ENCODE measurements around the gene TRIM67. TPM values are rescaled to one million over a fixed set of nuclear protein-coding genes. Genes with fewer than 3 reads are reported as not detected.
A peak's percentile ranks its signal among the peaks of the same experiment; 100 is the strongest.

The TRIM67 gene
- total and polyA plus RNA-seq, 9 of the 15 experiments (the other 6 are each of a cell fraction or from before 2014, with no cell fraction given), result 0.04 to 0.60 (median 0.31) TPM

DNA sequence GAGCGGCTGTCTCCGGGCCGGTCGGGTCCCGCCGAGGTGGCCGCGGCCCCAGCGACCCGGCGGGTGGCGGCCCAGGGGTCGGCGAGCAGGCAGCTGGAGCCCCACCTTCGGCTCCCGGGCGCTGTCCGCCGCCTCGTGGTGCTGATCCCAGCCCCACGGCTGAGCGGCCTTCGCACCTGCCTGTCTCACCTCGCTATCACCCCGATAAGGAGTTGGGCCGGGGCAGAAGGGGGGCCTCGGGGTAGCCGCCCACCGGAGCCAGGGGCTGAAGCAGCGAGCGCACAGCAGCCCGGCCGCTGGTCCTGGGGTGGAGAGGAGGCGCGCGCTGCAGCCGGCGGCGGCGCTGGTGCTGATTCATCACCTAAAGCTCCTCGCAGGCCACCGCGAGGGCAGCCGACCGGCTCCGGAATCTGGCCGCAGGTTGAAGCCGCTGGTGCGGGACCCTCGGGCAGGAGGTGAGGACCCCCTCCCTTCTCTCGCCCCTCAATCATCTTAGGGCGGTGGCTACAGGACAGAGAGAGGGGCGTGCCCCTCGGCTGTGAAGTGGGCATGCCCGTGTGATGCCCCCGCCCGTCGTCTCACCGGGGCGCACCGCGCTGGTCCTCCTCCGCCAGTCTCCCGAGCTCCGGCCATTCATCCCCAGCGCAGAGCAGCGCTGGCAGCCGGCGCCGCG is 575 bp downstream of the TRIM67 start (continued):
- TF ChIP-seq DEAF1 (CRISPR knock-in tag; IDR thresholded peaks at IDR 0.05), result no peak
- no peak; the same call in 1 of the 2 replicates for TF ChIP-seq ZNF143 (CRISPR knock-in tag; IDR thresholded peaks at IDR 0.05)
- no peak for TF ChIP-seq MTA1 (IDR thresholded peaks at IDR 0.05; ENCODE audit: borderline replicate concordance)
- TF ChIP-seq POLR2H (tag; IDR thresholded peaks at IDR 0.05; ENCODE audit: low read depth), result no peak
- no peak for TF ChIP-seq ZFP30 (CRISPR knock-in tag; IDR thresholded peaks at IDR 0.05; ENCODE audit: borderline replicate concordance)
- no peak for TF ChIP-seq POLR2A (conservative IDR thresholded peaks at IDR 0.05)
- TF ChIP-seq ZNF263 (CRISPR knock-in tag; IDR thresholded peaks at IDR 0.05; ENCODE audit: borderline replicate concordance), result peak; percentile 69; the same call in 1 of the 2 replicates
- no peak for TF ChIP-seq E2F3 (CRISPR knock-in tag; IDR thresholded peaks at IDR 0.05)
- TF ChIP-seq ZBTB12 (CRISPR knock-in tag; IDR thresholded peaks at IDR 0.05), result no peak
- TF ChIP-seq BHLHE40 (IDR thresholded peaks at IDR 0.05; ENCODE audit: low read length), result no peak
- no peak for TF ChIP-seq NUFIP1 (IDR thresholded peaks at IDR 0.05; ENCODE audit: partially characterized antibody)
- TF ChIP-seq, protein P1, sequence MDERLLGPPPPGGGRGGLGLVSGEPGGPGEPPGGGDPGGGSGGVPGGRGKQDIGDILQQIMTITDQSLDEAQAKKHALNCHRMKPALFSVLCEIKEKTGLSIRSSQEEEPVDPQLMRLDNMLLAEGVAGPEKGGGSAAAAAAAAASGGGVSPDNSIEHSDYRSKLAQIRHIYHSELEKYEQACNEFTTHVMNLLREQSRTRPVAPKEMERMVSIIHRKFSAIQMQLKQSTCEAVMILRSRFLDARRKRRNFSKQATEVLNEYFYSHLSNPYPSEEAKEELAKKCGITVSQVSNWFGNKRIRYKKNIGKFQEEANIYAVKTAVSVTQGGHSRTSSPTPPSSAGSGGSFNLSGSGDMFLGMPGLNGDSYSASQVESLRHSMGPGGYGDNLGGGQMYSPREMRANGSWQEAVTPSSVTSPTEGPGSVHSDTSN (CRISPR knock-in tag; IDR thresholded peaks at IDR 0.05; ENCODE audit: low read depth), result no peak
- TF ChIP-seq, protein P1 (tag; conservative IDR thresholded peaks at IDR 0.05; ENCODE audit: low read depth), result no peak
- no peak for TF ChIP-seq MECOM (CRISPR knock-in tag; IDR thresholded peaks at IDR 0.05)
- TF ChIP-seq POLR2AphosphoS2 (IDR thresholded peaks at IDR 0.05; ENCODE audit: low read length), result no peak
- TF ChIP-seq DMBX1 (CRISPR knock-in tag; IDR thresholded peaks at IDR 0.05; ENCODE audit: borderline replicate concordance), result peak; percentile 57; the same call in 1 of the 2 replicates
- no peak for TF ChIP-seq RBFOX2 (IDR thresholded peaks at IDR 0.05; ENCODE audit: low read depth, low read length)
- TF ChIP-seq FOXK2 (conservative IDR thresholded peaks at IDR 0.05 in 1 of 2, IDR thresholded peaks at IDR 0.05 in 1 of 2; ENCODE audit: low read depth in 2 of 2), result no peak
- TF ChIP-seq, protein P2, sequence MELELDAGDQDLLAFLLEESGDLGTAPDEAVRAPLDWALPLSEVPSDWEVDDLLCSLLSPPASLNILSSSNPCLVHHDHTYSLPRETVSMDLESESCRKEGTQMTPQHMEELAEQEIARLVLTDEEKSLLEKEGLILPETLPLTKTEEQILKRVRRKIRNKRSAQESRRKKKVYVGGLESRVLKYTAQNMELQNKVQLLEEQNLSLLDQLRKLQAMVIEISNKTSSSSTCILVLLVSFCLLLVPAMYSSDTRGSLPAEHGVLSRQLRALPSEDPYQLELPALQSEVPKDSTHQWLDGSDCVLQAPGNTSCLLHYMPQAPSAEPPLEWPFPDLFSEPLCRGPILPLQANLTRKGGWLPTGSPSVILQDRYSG (tag; conservative IDR thresholded peaks at IDR 0.05; ENCODE audit: low read depth), result no peak
- TF ChIP-seq FOS (IDR thresholded peaks at IDR 0.05; ENCODE audit: extremely low read depth, insufficient read length), result no peak
- TF ChIP-seq, protein P3, sequence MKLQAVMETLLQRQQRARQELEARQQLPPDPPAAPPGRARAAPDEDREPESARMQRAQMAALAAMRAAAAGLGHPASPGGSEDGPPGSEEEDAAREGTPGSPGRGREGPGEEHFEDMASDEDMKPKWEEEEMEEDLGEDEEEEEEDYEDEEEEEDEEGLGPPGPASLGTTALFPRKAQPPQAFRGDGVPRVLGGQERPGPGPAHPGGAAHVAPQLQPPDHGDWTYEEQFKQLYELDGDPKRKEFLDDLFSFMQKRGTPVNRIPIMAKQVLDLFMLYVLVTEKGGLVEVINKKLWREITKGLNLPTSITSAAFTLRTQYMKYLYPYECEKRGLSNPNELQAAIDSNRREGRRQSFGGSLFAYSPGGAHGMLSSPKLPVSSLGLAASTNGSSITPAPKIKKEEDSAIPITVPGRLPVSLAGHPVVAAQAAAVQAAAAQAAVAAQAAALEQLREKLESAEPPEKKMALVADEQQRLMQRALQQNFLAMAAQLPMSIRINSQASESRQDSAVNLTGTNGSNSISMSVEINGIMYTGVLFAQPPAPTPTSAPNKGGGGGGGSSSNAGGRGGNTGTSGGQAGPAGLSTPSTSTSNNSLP (IDR thresholded peaks at IDR 0.05; ENCODE audit: borderline replicate concordance, low read depth, low read length), result no peak

Data from K562 (cell line).